Progenitor cell of endocrine pancreas (in vitro differentiated cells): ENCODE measurements around the gene LSM2. TPM values are rescaled to one million over a fixed set of nuclear protein-coding genes. Genes with fewer than 3 reads are reported as not detected.

Experiments used
- DNase-seq: peaks from one replicate; pipeline ENCODE4 v3.0.0; 2021; ENCODE audit warnings: low spot score; ENCODE audit not compliant: unreplicated experiment
- H3K27ac Mint-ChIP-seq: 2 replicates; pipeline ENCODE4 v1.8.0; 2021; ENCODE audit warnings: mild to moderate bottlenecking, moderate library complexity, mixed read lengths
- H3K27me3 Mint-ChIP-seq: 2 replicates; pipeline ENCODE4 v1.8.0; 2021; ENCODE audit warnings: mixed read lengths
- H3K36me3 Mint-ChIP-seq: 2 replicates; pipeline ENCODE4 v1.8.0; 2022; ENCODE audit warnings: mixed read lengths; ENCODE audit not compliant: insufficient read depth
- H3K4me1 Mint-ChIP-seq: 2 replicates; pipeline ENCODE4 v1.8.0; 2021; ENCODE audit warnings: low read depth, mixed read lengths
- H3K4me3 Mint-ChIP-seq: 2 replicates; pipeline ENCODE4 v1.8.0; 2021; ENCODE audit warnings: low read depth, mild to moderate bottlenecking, moderate library complexity, mixed read lengths
- H3K9me3 Mint-ChIP-seq: 2 replicates; pipeline ENCODE4 v1.8.0; 2021; ENCODE audit warnings: low read depth, mixed read lengths
- CTCF ChIP-seq: fragments of 200-600 bp; sonication (generic); IDR thresholded peaks from one replicate; pipeline ENCODE4 v1.5.0; 2021; ENCODE audit warnings: antibody characterized with exemption, mild to moderate bottlenecking; ENCODE audit not compliant: unreplicated experiment
- total RNA-seq: library from RNA; stranded (reverse); gene quantifications from 2 replicates; pipeline ENCODE4 v1.2.1, GENCODE V29; 2021

Gene LSM2
- total RNA-seq, 1 donor from 2014 or later: 80.4 TPM

DNA sequence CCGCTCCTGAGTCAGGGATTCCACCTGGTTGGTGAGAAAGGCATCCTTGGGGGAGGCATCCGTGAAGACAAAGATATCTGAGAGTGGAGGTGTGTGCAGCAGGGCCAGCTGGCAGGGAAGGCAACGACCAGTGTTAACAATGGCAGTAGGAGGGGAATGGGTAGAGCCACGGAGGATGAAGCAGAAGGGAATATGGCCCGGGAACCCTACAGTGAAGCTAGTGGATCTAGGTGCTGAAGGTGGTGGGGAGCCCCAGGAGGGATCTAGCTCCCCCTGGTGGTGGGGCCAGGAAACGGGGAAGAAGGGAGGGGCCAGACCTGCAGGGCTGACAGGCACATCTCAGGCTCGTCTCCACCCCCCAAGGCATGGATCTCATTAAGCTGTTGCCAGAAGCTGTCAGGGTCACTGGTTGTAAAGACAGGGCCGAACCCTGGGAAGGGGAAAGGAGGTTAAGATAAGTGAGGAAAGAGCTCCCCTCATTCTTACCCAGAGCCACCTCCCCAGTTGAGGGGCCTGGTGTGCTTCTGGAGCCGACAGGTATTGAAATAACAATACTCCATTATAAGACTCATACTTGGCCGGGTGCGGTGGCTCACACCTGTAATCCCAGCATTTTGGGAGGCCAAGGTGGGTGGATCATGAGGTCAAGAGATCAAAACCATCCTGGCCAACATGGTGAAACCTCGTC lies 36.9 kb downstream of the LSM2 start:
- Mint-ChIP-seq H3K4me1 (no peaks in the 10 kb centered on the region), H3K9me3 (no peaks in the 10 kb centered on the region), H3K36me3 (peaks cover 2% of the 10 kb centered on the region), H3K4me3 (no peak overlapping the region), H3K27me3 (no peaks in the 10 kb centered on the region), H3K27ac (no peak overlapping the region)
- peak; percentile 59 for TF ChIP-seq CTCF
- DNase-seq: no peak

DNA sequence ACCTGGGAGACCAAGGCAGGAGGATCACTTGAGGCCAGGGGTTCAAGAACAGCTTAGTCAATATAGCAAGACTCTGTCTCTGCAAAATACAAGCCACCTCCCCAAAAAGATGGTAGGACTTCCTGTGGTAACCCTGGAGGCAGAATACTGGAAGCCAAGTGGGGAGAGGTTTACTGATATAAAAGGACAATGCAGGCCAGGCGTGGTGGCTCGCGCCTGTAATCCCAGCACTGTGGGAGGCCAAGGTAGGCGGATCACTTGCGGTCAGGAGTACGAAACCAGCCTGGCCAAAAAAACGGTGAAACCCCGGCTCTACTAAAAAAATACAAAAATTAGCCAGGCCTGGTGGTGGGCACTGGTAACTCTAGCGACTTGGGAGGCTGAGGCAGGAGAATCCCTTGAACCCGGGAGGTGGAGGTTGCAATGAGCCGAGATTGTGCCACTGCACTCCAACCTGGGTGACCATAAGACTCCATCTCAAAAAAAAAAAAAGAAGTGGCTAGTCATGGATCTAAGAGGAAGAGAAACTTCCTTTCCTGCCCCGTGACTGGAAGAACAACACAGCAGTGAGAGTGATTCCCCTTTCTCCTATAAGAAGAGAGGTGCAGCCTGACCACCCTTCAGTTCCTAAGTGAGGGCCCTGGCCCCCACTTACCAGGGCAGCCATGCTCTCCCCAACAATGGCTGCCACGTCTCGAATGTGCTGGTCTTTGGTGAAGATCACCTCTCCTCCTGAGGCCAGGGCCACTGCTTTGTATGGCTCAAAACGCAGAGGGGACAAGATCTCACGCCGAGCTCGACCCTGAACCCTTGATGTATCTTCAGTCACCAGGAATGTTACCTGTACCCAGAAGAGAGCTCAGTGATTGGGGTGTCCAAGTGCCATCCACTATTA lies 38.2 kb downstream of the LSM2 start:
- Mint-ChIP-seq H3K9me3 (no peaks in the 10 kb centered on the region), H3K27me3 (no peaks in the 10 kb centered on the region), H3K27ac (no peak overlapping the region), H3K36me3 (peaks cover 2% of the 10 kb centered on the region), H3K4me1 (no peaks in the 10 kb centered on the region), H3K4me3 (no peak overlapping the region)
- no peak for DNase-seq
- TF ChIP-seq CTCF: no peak

GRCh38 chr6:31767096-31767645 lies 39.6 kb downstream of the LSM2 start:
- H3K27me3 Mint-ChIP-seq: no peaks in the 10 kb centered on the region
- DNase-seq: no peak
- H3K4me1 Mint-ChIP-seq: no peaks in the 10 kb centered on the region
- H3K9me3 Mint-ChIP-seq: no peaks in the 10 kb centered on the region
- TF ChIP-seq CTCF: no peak
- H3K27ac Mint-ChIP-seq: no peak overlapping the region
- H3K4me3 Mint-ChIP-seq: no peak overlapping the region
- H3K36me3 Mint-ChIP-seq: peaks cover 2% of the 10 kb centered on the region

DNA sequence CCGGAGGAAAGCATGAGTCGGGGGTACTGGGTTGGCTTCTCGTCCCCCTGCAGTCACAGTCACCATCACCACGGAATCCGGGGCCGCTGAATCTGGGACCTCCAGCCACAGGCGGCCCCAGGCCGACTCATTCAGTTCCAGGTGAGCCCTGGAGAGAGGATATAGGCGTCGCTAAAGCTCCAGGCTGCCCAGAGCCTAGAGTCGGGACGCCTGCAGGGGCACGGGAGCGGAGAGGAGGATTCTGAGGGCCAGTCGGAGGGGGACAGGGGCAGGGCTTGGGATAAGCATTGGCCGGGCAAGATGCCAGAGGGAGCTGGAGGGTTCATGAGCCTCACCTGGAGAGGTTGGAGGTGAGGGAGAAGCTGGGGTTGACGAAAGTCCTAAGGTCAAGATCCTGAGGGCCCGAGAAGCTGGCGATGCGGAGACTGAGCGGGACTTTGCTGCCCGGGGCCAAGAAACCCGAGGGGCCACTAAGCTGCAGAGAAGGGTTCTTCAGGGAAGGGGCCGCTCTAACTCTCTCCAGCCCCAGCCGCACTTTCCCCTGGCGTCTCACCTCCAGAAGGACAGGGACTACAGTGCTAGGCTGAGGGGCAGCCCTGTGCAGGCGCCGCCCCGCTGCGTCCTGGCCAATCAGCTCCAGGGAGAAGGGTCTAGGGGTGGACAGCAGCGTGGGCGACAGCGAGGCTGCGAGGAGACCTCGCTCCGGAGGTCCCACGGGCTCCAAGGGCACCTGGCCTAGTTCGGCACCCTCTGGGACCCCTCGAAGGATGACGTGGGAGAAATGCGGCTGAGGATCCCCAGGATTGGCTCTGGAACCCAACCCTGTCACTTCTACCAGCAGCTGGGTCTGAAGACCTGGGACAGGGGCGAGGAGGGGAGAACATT lies 40.6 kb downstream of the LSM2 start:
- DNase-seq: no peak
- TF ChIP-seq CTCF: no peak
- no peak overlapping the region for H3K27ac Mint-ChIP-seq
- H3K4me1 Mint-ChIP-seq: no peaks in the 10 kb centered on the region
- no peaks in the 10 kb centered on the region for H3K27me3 Mint-ChIP-seq
- peaks cover 2% of the 10 kb centered on the region for H3K36me3 Mint-ChIP-seq
- no peaks in the 10 kb centered on the region for H3K9me3 Mint-ChIP-seq
- peak overlapping the region; percentile 34 for H3K4me3 Mint-ChIP-seq

- Mint-ChIP-seq H3K9me3 (no peaks in the 10 kb centered on the region), H3K4me1 (no peaks in the 10 kb centered on the region), H3K4me3 (no peak overlapping the region), H3K27me3 (no peaks in the 10 kb centered on the region), H3K27ac (no peak overlapping the region), H3K36me3 (peaks cover 2% of the 10 kb centered on the region)
- DNase-seq: no peak
- TF ChIP-seq CTCF: no peak
These were observed 41.2 kb downstream of the LSM2 start for GRCh38 chr6:31765559-31765909.
